ENCODE data around the gene LHFPL5.

Gene LHFPL5

DNA sequence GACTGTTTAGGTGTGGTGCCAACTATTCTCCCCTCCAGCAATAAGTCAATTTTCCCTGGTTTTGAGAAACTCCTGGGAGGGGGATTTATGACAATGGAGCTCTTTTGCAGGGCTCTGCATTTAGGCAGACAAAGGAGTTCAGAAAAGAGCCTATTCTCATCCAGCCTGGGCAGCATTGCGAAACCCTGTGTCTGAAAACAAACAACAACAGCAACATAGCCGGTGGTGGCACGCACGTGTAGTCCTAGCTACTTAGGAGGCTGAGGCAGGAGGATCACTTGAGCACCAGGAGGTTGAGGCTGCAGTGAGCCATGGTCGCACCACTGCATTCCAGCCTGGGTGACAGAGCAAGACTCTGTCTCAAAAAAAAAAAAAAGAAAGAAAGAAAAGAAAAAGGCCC, 14.5 kb upstream of the LHFPL5 start:
- no peak for DNase-seq (ENCODE audit: low read depth, low spot score)

DNA sequence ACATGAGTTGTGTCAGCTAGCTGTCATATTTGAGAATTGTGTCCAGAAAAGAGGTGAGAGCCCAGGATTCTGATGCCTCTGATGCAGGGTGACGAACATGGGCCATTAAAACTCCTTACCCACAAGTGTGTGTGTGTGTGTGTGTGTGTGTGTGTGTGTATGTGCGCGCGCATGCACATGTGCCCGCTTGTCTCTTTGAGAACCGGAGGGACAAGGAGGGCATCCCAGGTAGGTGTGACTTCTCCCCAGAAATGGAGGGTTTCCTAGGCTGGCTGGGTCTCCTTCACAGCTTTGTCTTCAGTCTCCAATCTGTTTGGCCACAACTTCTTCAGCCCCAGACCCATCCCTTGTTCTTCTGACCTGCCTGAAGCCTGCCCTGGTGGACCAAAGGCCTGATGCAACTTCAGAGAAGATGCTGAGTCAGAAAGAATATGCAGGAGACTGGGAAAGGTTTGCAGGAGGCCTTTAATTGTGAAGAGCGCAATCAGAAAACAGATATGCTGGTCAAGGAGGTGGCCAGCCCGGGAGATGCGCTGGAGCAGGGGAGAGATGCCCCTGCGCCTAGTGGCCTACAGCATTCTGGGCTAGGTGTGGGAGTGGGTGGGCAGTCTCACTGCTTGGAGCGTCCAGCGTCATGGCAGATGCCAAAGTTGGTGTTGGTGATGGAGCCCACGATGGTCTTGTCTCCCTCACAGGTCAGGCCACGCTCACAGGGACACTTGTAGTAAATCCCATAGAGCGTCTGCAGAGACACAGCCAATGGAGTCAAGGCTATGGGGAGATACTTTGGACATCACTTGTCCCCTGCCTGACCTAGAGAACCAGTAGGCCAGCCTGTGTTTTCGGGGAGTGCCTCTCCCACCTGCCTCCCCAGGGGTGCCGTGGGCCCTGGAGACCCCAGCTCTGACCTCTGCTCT, 10.4 kb upstream of the LHFPL5 start:
- no peak for DNase-seq (ENCODE audit: low read depth, low spot score)

DNA sequence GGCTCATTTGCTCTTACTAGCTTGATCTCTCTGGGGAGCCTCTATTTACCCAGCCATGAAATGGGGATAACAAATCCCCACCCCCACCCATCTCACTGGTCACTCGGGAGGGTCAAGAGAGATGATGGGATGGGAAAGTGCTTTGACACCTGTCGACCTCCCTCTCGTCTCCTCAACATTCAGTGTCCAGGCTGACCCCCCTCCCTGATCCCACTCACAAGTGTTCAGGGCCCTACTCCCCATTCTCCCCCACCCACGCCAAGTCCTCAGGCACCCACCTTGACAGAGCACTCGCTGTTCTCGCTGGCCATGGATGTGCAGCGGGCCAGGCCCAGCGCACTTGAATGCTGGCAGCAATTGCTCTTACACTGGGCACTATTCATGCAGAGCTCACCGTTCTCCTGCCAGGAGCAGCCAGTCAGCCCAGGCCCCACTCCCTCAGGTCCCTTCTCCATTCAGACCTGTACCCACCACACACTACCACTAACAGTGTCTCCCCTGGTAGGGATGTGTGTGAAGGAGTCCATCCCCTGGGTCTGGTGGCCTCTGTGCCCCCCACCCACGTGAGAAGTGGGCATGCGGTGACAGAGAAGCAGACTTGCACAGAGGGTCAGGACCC, 9.6 kb upstream of the LHFPL5 start:
- no peak for DNase-seq (ENCODE audit: low read depth, low spot score)

DNA sequence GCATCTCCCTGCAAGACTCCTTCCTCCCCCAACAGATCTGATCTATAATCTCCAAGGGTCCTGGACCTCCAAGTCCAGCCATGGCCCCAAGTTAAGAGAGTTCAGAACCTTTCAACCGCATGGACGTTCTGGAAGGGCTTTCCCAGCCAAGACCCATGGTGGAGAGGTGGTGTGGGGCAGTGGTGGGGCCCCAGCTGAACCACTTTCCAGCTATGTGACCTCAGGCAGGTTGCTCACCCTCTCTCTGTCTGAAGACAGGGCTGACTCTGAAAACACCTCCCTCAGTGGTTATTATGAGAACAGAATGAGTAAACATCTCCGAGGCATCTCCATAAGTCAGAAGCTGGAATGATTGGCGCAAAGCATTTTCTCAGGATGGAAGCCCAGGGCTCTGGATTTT, 8.9 kb upstream of the LHFPL5 start:
- no peak for DNase-seq (ENCODE audit: low read depth, low spot score)

GRCh38 chr6:35797837-35798526, 7.2 kb upstream of the LHFPL5 start:
- DNase-seq (ENCODE audit: low read depth, low spot score) = peak; percentile 32

DNA sequence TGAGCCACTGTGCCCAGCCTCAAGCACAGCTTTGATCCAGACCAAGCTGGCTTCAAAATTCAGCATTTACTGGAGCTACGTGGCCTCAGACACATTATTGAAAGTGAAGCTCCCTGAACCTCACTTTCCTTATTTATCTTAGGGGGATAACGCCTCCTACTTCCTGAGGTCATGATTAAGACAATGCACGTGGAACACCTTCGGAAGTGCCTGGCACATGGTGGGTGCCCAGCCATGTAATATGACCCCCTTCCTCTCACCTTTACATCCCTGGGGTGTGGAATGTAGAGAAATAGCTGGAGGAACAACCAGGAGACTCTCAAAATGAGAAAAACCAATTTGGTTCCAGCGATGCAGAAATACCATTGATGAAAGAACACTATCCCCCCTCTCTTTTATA, 6.4 kb upstream of the LHFPL5 start:
- no peak for DNase-seq (ENCODE audit: low read depth, low spot score)

GRCh38 chr6:35801148-35801547, 4.0 kb upstream of the LHFPL5 start:
- no peak for DNase-seq (ENCODE audit: low read depth, low spot score)

DNA sequence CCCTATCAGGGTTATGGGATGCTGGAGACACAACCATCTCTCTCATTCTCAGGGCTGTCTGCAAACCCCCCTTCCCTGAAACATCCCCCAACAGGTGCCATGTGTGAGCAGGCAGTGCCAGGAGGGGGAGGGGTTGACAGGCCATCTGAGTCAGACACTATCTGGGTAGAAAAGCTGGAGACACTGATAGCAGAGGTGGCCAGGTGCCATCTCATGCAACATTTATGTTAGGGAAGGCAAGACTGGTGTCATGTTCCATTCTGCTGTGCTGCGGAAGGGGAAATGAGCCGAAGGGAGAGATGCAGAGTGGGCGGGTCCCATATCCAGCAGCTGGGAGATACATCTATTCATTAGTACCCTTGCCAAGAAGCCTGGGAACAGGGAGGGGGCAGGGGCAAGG, 3.5 kb downstream of the LHFPL5 start:
- no peak for DNase-seq (ENCODE audit: low read depth, low spot score)

GRCh38 chr6:35809809-35810208, 4.7 kb downstream of the LHFPL5 start:
- no peak for DNase-seq (ENCODE audit: low read depth, low spot score)

- DNase-seq (ENCODE audit: low read depth, low spot score) = no peak
Observed at GRCh38 chr6:35810971-35811698, 6.0 kb downstream of the LHFPL5 start.

DNA sequence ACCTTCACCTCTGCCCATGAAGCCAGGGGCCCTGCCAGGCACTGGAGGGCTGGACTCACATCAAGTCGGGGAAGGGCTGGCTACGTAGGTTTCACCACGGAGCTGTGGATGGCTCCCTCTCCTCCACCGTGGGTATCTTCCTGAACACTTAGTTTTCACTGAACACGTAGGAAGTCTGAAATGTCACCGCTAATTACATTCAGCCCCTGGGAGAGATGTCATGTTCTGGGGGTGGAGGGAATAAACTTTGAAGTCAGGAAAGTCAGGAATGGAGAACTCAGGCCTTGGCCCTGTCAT, 6.5 kb downstream of the LHFPL5 start:
- DNase-seq (ENCODE audit: low read depth, low spot score) = no peak

- no peak for DNase-seq (ENCODE audit: low read depth, low spot score)
Observed at GRCh38 chr6:35817515-35817914, 12.4 kb downstream of the LHFPL5 start.

DNA sequence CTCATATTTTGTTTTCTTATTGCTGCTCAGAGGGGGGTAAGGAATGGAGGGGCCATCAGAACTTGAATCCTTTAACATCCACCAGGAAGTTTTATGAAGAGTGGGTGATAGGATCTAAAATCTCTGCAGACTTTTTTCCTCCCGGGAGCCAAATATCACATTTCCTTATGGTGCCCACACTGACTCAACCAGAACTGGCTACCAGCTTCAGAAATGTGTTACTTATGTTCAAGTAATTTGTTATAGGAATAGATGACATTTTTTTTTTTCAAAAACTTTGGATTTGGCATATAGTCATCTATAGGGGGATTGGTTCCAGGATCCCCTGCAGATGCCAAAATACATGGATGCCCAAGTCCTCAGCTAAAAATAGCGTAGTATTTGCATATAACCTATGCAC, 18.4 kb downstream of the LHFPL5 start:
- no peak for DNase-seq (ENCODE audit: low read depth, low spot score)

- DNase-seq (ENCODE audit: low read depth, low spot score) = no peak
Observed at GRCh38 chr6:35824552-35825192, 19.5 kb downstream of the LHFPL5 start.

- no peak for DNase-seq (ENCODE audit: low read depth, low spot score)
Observed at GRCh38 chr6:35829306-35829705, 24.2 kb downstream of the LHFPL5 start.

DNA sequence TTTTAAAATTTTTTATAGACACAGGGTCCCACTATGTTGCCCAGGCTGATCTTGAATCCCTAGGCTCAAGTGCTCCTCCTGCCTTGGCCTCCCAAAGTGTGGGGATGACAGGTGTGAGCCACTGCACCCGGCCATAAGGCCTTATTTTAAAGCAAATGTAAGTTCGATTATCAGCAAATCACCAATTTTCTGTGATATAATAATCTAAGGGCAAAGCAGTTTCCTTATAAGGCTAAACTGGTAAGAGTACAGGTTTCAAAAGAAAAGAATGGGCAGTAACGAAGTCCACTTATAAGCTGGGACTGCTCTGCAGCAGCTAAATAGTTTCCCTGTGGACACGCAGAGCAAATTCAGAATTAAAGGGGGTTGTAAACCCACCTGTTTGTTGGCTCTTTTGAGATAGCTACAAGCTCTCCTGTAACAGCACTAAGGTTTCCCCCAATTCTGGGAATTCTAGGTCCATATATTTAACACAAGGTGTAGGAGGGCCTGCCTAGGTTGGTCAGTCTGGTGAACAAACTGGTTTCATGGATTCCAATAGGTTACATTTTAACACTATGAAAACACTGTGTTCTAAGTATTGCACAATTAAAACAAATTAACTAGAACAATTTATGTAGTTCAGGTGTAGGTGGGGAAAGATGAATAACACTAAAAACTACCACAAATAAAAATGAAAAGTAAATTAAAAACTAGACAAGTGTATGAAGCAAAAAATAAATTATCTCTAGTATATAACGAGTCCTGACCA, 26.3 kb downstream of the LHFPL5 start:
- DNase-seq (ENCODE audit: low read depth, low spot score) = no peak

DNA sequence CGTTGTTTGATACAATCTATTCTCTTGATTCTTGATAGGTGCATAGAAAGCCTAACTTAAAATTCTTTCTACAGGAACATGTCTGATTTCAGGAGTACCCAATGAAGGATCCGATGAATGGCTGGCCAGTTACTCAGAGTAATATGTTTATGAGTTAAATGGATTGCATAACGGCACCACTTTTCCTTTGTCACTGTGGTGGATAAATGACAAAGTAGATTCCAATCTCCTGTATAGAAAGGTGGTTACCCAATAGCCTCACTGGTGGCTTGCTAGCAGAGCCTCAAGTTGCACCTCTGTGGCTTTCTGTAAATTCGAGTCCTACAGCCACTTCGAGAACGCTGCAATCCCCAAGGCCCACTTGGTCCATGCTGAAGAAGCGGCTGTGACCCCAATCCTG, 28.4 kb downstream of the LHFPL5 start:
- no peak for DNase-seq (ENCODE audit: low read depth, low spot score)

DNA sequence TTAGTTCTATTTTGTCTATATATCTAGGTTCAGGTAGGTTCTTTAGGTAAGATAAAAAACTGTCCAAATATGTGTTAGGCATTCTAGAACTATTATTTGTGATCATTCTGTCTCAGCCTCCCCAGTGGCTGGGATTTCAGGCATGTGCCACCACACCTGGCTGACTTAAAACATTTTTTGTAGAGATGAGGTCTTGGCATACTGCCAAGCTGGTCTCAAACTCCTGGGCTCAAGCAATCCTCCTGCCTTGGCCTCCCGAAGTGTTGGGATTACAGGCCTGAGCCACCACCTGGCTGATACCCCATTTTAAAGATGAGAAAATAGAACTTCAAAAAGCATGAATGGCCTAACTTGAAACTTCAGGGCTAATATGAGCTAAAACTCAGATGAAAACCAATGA, 33.9 kb downstream of the LHFPL5 start:
- no peak for DNase-seq (ENCODE audit: low read depth, low spot score)

DNA sequence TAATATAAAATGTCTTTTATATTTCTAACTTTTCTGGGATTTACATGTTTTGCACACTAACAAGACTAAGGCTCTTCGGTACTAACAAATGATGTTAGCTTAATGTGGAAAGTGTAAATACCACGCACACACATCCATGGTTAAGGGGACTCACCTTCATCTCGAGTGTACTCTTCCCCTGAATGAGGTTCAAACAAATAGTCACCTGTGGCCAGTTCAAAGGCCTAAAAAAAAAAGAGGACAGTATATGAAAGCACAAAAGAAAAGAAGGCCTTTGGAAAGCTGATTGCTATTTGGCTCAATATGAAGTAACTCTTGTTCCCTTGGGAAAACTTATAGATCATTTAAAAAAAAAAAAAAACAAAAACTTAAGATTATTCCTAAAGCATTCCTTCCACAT, 37.2 kb downstream of the LHFPL5 start:
- DNase-seq (ENCODE audit: low read depth, low spot score) = no peak

- DNase-seq (ENCODE audit: low read depth, low spot score) = no peak
Observed at GRCh38 chr6:35844290-35844689, 39.1 kb downstream of the LHFPL5 start.

DNA sequence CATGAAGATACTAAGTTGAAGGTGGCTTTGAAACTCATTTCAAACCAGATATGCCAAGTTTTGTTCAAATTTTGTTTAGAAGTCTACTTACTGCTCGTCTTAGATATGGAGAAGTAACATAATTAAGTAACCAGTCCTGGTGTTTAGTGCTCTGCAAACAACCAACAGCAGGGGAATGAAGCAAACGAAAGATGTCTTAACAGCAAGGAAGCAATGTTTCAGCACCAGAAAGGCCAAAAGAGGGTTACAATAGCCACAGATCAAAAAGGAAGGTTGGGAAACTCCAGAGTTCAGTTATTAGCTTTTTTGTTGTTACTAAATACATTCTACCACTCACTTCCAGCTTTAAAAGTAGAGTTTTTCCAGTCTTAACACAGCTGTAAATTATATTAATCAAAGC, 45.1 kb downstream of the LHFPL5 start:
- DNase-seq (ENCODE audit: low read depth, low spot score) = no peak

All from ELF-1 (cell line).